HG03139 (cell line): ENCODE data around the gene GGTLC2.

Experiments
- ATAC-seq: cut with Tn5 transposase; IDR thresholded peaks from one replicate; pipeline ENCODE4 v1.9.1; 2021; ENCODE audit not compliant: unreplicated experiment

GGTLC2 gene

DNA sequence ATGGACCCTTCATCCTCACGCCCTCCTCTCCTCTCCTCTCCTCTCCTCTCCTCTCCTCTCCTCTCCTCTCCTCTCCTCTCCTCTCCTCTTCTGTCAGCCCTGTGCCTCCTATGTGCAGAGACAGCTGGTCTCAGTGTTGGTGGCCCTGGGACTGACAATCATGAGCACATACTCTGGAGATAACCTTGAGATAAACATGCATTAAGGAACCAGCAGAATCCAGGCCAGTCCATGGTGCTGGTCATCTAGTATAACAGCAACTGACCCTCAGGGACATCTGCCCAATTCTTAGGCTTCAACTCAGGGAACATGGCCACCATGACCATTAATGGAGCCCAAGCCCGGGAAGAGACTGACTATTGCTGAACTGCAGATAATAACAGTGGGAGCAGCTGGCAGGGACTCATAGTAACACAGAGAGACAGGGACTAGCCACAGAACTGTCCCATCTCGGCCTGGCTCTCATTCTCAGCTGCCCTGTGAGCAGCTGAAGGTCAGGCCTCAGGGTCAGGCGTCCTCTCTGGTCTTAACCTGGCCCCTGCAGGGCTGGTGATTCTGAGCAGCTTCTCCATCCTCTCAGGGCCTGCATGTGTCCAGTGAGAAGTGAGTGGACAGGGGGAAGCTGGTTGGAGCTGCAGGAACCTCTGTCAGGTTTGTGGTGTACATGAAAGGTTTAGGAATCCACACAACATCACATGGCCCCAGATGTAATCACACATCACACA, 45.4 kb downstream of the GGTLC2 start:
- no peak for ATAC-seq

DNA sequence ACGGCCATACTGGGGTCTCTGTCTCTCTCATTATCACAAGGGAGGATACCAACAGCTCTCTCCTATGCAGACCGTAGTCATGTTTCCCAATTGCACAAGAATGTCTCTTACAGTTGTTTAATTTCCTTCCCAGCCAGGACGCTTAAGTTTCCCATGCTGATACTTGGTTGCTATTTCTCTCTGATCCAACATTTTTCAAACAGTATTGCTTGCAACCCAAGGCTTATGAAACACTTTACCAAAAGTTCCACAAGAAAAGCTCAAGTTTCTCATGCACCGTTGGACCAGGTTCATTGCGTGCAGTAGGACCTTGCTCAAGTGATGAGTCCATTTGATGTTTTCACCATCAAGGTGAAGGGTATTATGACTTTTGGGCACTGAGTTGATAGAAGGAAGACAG, 46.6 kb downstream of the GGTLC2 start:
- ATAC-seq = no peak

DNA sequence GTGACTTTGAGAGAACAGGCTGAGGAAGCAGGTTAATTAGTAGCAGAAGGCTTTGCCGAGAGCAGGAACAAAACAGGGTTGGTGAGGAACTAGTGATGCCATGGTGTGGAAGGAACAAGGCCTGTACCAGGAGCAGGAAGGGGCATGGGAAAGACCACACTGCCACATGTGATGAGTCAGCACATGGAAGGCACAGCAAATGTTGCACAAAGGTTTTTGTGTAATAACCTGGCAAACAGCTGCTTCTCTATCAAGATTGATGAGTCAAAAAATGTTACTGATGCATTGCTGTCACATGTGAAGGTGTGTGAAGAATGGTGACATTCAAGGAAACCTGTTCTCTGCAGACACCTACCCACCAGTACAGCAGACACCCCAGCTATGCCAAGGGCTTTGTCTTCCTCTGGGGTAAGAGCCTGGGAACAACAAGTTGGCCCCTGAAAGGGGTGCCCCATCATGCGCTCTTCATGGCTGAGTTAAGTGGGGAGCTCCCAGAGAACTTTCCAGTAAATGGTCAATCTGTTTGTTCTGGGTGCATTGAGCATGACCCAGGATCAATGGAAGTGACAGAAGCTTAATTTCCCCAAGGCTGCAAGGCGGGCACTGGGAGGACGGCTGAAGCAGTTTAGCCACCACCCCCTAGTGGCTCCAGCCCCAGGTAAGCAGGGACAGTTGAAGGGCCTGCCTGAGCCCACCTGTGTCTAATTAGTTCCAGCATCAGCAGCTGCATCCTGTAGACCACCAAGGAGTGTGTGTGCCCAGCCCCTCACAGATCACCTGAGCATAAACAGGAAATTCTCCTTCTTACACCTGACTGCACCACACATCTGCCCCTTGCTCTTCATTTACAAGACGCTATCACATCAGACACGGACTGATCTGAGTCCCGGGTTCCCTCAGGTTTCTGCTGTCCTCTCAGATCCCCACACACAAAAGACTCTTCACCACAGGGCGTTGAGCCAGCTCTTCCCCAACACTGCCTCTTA, 47.6 kb downstream of the GGTLC2 start:
- no peak for ATAC-seq

DNA sequence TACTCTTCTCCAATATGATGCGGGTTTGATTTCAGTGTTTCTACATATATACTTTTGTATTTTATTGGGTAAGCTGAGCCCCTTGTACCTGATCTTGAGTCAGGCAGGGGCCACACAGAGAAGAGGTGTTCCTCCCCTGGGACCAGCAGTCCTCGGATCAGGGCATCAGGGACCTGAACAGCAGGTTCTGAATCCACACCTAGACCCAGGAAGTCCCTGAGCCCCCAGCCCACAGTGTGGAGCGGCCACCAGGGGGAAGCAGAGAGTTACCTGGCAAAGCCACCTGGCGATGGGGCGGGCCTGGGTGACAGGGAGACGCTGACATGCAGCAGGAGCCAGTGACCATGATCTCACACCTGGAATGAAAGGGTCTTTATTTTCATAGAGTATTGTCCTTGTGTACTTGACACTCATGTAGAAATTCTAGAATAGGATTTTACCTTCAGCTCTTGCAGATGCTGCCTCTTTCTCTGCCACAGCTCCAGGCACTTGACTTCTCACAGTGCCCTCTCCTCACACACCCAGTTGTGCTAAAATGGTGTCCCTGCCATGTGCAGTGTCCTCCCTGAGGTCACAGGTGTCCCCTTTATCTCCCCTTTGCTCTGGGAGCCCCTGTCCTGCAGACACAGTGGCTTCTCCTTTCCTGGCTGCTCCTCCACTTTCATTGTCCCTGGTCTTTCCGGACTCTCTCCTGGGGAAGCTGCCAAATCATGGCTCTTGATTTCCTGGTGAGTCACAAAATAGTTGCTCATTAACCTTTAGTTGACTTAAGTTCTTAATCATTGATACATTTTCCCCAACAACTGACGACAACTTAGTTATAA, 48.5 kb downstream of the GGTLC2 start:
- ATAC-seq = no peak

DNA sequence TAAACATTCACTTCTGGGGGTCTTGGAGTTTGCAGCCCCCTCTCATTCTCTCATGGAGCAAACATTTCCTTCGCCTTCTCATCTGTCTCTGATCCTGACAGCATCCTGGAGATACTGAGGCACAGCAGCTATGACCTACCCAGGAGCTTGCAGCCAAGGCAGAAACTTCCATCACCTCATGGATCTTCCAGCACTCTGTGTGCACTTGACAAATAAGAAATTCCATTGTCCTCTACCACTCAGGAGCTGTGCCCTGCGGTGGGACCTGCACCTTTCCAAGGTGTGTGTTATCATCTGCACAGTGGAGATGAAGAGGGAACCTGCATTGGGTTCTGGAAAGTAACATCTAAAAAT, 49.1 kb downstream of the GGTLC2 start:
- ATAC-seq = no peak

DNA sequence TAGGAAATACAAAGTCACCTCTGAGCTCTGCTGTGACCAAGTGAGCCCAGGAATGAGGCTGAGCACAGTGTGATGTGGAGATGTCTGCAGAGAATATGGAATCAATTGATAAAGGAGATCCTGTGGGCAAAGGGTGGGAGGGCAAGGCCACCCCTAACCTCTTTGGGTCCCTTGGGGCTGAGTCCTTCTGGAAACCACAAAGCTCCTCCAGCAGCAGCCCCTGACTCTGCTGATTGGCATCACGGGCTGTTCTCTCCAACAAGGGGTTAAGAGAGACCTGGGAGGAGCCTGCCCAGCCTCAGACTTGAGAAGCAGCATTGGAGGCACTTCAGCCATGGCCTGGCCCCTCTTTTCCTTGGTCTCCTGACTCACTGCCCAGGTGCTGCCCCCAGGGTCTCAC, 49.7 kb downstream of the GGTLC2 start:
- no peak for ATAC-seq

DNA sequence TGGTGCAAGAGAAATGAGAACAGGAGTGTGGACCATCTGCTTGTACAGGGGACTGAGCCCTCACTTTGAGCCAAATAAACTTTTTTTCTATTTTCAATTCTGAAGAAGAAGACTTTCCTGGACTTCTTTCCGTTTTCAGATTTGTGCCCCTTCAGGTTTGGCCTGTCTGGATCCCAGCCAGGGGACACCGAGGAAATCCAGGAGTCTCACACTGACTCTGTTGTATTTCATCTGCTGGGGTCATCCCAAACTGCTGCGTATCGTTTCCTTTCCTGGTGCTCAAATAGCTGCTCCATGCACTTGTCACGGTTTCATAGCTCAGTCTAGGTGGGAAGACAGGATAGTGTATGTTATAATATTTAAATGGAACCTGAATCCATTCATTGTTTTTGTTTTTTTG, 51.7 kb downstream of the GGTLC2 start:
- no peak for ATAC-seq
